Esophagus squamous epithelium (tissue), 5 donors: Measurements from ENCODE around the gene SHISA6. TPM values are rescaled to one million over a fixed set of nuclear protein-coding genes. Genes with fewer than 3 reads are reported as not detected.

Source experiments
- DNase-seq: peaks from one replicate; lab custom pipeline; 2025; lab: John Stamatoyannopoulos, UW
- H3K27ac ChIP-seq, 4 donors: fragments of 200-600 bp; sonication (generic); one replicate each; pipeline ENCODE4 v1.5.1; 2016 to 2019; ENCODE audit warnings: mild to moderate bottlenecking in 1 of 4
- H3K27me3 ChIP-seq, 4 donors: fragments of 200-600 bp; sonication (generic); 1 replicate in 3 of 4; 2 replicates in 1 of 4; pipeline versions ENCODE4 v1.5.1 to v1.6.0; 2017 to 2021; ENCODE audit warnings: antibody characterized with exemption in 1 of 4
- H3K36me3 ChIP-seq, 3 donors: fragments of 200-600 bp; sonication (generic); one replicate each; pipeline ENCODE4 v1.5.1; 2016 to 2019
- H3K4me1 ChIP-seq, 3 donors: fragments of 200-600 bp; sonication (generic); one replicate each; pipeline ENCODE4 v1.5.1; 2017 to 2019
- H3K4me3 ChIP-seq, 4 donors: fragments of 200-600 bp; sonication (generic); 1 replicate in 3 of 4; 2 replicates in 1 of 4; pipeline ENCODE4 v1.5.1; 2016 to 2019; ENCODE audit warnings: mild to moderate bottlenecking in 2 of 4, moderate library complexity in 1 of 4
- H3K9me3 ChIP-seq, 3 donors: fragments of 200-600 bp; sonication (generic); one replicate each; pipeline ENCODE4 v1.5.1; 2016 to 2019
- POLR2A ChIP-seq, 4 donors: fragments of 450-650 bp; IDR thresholded peaks; one replicate each; pipeline ENCODE4 v1.6.1; 2017; ENCODE audit warnings: antibody characterized with exemption in 4 of 4, mild to moderate bottlenecking in 4 of 4, moderate library complexity in 3 of 4
- WGBS, 2 donors: methylation state at CpG; one replicate each; pipeline ENCODE4 v1.1.5; 2018; 5-methylcytosine and 5-hydroxymethylcytosine counted together
- intact Hi-C: fragments of 100-400 bp; cut with DNase I; formaldehyde crosslinking; loops from one replicate; pipeline ENCODE4 v1.15.0; 2022
- total RNA-seq, 4 donors: library from RNA; depleted of rRNA; stranded (reverse); fragments of >200 nt; gene quantifications; one replicate each; pipeline ENCODE4 v1.1.0, GENCODE V29; 2016
- TF ChIP-seq, protein P1 (sequence below), 6 experiments: fragments of 450-650 bp in 4 of 6; fragments of 200-600 bp in 2 of 6; sonication (generic) in 2 of 6; IDR thresholded peaks; one replicate each; pipeline ENCODE4 v1.5.1; 2016 to 2019; ENCODE audit warnings: antibody characterized with exemption in 6 of 6, mild to moderate bottlenecking in 4 of 6, moderate library complexity in 4 of 6
- donor health status: DM: yes; HTN: yes; CAD: no.

The SHISA6 gene
- total RNA-seq, 4 donors from 2014 or later = 0.19 to 1.5 (median 0.71) TPM

DNA sequence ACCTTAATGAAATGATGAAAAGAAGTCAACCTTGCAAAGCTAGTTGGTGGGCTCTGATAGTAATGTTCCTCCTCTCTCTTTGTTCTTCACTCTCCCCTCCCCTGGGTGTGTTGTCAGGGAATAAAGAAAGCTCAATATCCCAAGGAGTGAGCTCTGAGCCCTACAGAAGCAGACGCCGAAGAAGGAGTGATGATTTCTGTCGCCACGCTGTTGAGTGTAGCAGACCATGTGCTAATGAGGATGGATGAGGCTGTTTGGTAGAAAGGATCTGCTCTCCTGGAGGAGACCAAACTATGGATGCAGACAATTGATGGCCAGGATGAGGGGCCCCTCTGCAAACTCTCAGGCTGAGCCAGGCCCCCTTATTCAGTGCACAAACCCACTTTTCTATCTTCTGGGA is 217.3 kb downstream of the SHISA6 start:
- no peak overlapping the region for H3K4me3 ChIP-seq
- no peaks in the 10 kb centered on the region for H3K27me3 ChIP-seq
- no peak for DNase-seq
- WGBS, 2 donors = 93% methylated on average over 4 of the region's 4 CpGs
- TF ChIP-seq, protein P1, sequence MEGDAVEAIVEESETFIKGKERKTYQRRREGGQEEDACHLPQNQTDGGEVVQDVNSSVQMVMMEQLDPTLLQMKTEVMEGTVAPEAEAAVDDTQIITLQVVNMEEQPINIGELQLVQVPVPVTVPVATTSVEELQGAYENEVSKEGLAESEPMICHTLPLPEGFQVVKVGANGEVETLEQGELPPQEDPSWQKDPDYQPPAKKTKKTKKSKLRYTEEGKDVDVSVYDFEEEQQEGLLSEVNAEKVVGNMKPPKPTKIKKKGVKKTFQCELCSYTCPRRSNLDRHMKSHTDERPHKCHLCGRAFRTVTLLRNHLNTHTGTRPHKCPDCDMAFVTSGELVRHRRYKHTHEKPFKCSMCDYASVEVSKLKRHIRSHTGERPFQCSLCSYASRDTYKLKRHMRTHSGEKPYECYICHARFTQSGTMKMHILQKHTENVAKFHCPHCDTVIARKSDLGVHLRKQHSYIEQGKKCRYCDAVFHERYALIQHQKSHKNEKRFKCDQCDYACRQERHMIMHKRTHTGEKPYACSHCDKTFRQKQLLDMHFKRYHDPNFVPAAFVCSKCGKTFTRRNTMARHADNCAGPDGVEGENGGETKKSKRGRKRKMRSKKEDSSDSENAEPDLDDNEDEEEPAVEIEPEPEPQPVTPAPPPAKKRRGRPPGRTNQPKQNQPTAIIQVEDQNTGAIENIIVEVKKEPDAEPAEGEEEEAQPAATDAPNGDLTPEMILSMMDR (IDR thresholded peaks at IDR 0.05) = no peak
- no peak for TF ChIP-seq POLR2A (IDR thresholded peaks at IDR 0.05)
- H3K9me3 ChIP-seq = no peaks in the 10 kb centered on the region
- no peaks in the 10 kb centered on the region for H3K36me3 ChIP-seq
- intact Hi-C loops = no loop called here
- H3K27ac ChIP-seq = no peak overlapping the region
- H3K4me1 ChIP-seq = no peaks in the 10 kb centered on the region

DNA sequence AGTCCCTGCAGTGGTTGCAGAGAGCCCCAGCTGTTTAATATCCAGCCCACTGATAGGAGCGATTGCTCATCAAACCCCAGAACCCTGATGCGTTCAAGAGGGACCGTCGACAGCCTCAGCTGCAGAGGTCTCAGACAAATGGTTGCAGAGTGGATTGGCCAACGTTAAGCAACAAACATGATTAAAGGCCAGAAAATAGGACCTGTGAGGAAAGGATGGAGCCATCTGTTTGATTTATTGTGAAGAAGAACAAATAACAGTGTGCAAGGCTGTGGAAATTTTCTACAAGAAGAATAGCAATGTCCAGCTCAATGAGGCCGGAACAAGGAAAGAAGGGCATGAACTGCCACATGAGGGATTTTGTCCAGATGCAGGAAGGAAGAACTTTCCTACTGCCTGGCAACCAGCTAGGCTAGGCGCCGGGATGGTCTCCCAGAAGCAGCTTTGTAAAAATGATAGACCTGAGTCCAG is 218.9 kb downstream of the SHISA6 start:
- H3K4me3 ChIP-seq = no peak overlapping the region
- no peaks in the 10 kb centered on the region for H3K27me3 ChIP-seq
- 45 to 64% methylated on average over 4 to 8 of the region's 8 CpGs for WGBS, 2 donors
- no peak overlapping the region for H3K27ac ChIP-seq
- DNase-seq = no peak
- TF ChIP-seq, protein P1 (IDR thresholded peaks at IDR 0.05) = no peak
- TF ChIP-seq POLR2A (IDR thresholded peaks at IDR 0.05) = no peak
- no peaks in the 10 kb centered on the region for H3K9me3 ChIP-seq
- intact Hi-C loops = no loop called here
- no peaks in the 10 kb centered on the region for H3K4me1 ChIP-seq
- H3K36me3 ChIP-seq = no peaks in the 10 kb centered on the region

DNA sequence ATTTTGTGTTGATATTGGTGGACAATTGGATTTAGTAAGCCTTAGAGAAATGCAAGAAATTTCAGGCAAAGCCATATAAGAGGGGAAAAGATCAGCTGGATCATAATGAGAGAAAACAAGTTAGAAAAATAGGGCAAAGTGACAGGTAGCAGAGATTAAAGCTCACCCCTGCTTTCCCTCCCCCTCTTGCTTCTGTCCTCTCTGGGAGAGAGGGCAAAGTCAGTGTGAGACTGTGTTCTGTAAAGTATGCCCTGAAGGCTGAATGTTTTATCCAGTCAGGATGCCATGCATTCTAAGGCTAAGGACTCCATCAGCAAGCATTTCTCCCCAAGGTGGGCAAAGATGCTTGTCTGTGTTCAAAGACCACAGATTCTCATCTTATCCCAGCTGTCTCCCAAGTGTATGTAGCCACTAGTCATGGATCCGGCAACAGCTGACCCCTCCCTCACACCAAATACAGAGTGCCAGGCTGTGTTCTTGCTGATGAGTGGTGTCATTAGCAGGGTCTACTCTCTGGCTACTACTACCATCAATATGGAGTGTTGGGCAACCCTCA is 221.1 kb downstream of the SHISA6 start:
- no peak for DNase-seq
- TF ChIP-seq, protein P1 (IDR thresholded peaks at IDR 0.05) = no peak
- TF ChIP-seq POLR2A (IDR thresholded peaks at IDR 0.05) = no peak
- Histone ChIP-seq H3K36me3 (no peaks in the 10 kb centered on the region), H3K27me3 (no peaks in the 10 kb centered on the region), H3K9me3 (no peaks in the 10 kb centered on the region), H3K27ac (no peak overlapping the region), H3K4me3 (no peak overlapping the region), H3K4me1 (no peaks in the 10 kb centered on the region)
- intact Hi-C loops = no loop called here
- WGBS, 2 donors = 58% methylated on average over 1 of the region's 1 CpG; no CpG with 5 or more reads in 1 of the 2 donors

DNA sequence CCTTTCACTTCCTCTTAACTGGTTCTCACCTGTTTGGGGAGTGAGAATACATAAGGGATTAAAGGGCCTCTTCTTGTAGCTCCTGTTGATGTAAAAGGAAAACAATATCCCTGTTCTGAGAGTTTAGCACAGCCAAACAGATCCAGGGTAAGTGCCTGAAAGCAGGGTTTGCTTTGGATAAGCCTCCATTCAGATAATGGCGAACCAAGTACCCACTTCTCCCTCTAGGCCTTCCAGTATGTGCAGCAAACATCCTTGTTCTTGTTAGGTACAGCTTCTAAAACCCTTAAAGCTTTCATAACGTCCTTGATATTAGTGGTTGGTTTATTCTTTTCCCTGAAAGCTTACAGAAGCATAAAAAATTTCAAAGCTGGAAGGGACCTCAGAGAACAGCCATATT is 226.6 kb downstream of the SHISA6 start:
- Histone ChIP-seq H3K27ac (no peak overlapping the region), H3K4me1 (no peaks in the 10 kb centered on the region), H3K9me3 (no peaks in the 10 kb centered on the region), H3K27me3 (no peaks in the 10 kb centered on the region), H3K4me3 (no peak overlapping the region), H3K36me3 (no peaks in the 10 kb centered on the region)
- WGBS, 2 donors = 31 to 62% methylated on average over 2 of the region's 2 CpGs
- DNase-seq = no peak
- TF ChIP-seq POLR2A (IDR thresholded peaks at IDR 0.05) = no peak
- TF ChIP-seq, protein P1 (IDR thresholded peaks at IDR 0.05) = no peak
- intact Hi-C loops = no loop called here

DNA sequence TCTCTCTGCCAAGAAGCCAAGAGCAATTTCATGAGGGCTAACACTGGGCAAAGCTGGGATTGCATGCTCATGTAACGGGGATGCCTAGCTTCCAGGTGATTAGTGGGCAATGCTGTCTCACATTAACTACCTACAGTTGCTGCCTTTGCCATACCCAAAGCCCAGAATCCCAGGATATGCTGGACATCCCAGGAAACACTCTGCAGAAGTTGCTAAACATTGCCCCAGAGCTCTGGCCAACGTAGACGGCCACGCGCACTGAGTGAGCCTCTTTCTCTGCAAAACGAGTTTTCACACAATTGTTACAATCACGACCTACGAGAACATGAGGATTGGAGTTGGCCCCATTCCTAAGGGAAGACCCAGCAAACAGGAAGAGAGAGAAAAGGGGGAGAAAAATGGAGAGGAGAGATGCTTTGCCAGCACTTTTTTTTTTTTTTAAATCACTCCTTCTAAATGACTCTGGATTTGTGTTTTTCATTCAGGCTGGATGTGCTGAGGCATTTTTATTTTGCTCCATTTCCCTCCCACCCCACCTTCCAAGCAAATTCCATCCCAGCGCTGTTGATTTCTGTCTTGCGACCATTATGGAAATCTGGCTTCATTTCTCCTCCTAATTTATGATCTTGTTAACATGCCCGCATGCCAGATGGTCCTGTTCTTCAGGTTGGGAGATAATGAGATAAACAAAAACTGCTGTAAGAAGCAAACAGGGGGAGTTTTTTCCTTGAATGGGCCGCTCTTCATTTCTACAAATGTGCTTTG is 244.5 kb downstream of the SHISA6 start:
- no peak overlapping the region for H3K27ac ChIP-seq

More for the DNA sequence above, 244.5 kb downstream of the SHISA6 start:
- no peaks in the 10 kb centered on the region for H3K4me1 ChIP-seq
- no peak overlapping the region for H3K4me3 ChIP-seq
- H3K36me3 ChIP-seq = no peaks in the 10 kb centered on the region
- H3K27me3 ChIP-seq = no peaks in the 10 kb centered on the region
- DNase-seq = no peak
- intact Hi-C loops = no loop called here
- no peak for TF ChIP-seq POLR2A (IDR thresholded peaks at IDR 0.05)
- TF ChIP-seq, protein P1 (IDR thresholded peaks at IDR 0.05) = no peak
- no peaks in the 10 kb centered on the region for H3K9me3 ChIP-seq
- 69 to 70% methylated on average over 12 of the region's 12 CpGs for WGBS, 2 donors
